ENCODE measurements around the gene PKDREJ.

PKDREJ gene

DNA sequence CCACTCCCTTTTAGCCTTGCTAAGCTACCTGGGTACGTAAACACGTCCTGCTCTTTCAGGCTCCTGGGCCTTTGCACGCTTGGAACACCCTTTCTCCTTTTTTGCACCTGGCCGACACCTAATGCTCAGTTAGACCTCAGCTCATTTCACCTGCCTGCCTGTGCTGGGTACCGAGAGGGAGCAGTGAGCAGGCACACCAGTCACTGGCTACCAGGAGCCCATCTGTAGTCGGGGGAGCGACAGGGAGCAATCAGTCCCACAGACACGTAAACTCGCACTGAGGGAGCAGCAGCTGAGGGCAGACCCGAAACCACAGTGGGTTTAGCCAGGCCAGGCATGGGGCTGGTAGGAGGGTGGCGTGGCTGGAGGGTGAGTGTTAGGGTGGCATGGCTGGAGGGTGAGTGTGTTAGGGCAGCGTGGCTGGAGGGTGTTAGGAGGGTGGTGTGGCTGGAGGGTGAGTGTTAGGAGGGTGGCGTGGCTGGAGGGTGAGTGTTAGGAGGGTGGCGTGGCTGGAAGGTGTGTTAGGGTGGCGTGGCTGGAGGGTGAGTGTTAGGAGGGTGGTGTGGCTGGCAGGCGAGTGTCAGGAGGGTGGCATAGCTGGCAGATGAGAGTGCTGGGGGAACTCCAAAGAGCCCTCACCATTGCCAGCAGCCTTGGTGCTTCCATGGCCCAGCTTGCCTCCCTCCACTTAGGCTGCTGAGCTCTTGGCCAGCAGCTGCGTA is 27.1 kb upstream of the PKDREJ start:
- no peak for DNase-seq

DNA sequence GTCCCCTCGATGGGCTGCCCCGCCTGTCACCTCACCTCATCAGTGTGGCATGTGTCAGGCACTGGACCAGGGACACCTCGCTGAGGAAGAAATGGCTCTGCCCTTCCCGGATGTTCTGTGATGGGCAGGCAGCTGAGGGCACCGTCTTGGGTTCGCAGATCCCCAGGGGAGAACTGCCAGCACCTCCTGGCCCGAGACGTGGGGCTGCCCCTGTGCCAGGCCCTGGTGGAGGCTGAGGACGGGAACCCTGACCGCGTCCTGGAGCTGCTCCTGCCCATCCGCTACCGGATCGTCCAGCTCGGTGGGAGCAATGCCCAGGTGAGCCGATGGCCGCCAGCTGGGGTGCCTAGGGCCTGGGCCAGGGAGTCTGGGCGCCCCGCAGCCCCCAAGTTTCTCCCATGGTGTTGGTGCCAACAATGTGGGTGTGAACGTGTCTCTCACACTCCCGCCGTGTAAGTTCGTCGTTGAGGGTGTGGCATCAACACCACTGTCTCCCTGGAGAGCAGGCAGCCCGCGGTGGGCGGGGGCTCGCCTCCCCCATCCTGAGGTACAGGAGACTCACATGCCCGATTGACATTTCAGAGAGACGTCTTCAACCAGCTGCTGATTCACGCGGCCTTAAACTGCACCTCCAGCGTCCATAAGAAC is 26.2 kb upstream of the PKDREJ start:
- DNase-seq, result no peak

DNA sequence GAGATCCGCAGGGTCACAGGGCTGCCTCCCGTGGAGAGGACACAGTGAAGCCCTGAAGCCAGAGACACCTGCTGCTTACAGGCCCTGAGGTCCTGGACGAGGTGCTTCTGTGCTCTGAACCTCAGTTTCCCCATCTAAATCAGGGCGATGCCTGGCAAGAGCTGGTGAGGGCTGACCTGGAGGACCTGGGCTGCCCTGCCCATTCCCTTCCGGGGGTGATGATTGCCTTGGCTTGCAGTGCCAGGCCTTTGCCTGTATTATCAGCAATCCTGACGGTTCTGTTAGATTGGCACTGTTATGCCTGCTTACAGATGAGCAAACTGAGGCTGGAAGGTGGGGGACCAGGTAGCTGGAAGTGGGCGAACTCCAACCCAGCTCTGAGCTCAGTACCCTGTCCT is 25.7 kb upstream of the PKDREJ start:
- no peak for DNase-seq

DNA sequence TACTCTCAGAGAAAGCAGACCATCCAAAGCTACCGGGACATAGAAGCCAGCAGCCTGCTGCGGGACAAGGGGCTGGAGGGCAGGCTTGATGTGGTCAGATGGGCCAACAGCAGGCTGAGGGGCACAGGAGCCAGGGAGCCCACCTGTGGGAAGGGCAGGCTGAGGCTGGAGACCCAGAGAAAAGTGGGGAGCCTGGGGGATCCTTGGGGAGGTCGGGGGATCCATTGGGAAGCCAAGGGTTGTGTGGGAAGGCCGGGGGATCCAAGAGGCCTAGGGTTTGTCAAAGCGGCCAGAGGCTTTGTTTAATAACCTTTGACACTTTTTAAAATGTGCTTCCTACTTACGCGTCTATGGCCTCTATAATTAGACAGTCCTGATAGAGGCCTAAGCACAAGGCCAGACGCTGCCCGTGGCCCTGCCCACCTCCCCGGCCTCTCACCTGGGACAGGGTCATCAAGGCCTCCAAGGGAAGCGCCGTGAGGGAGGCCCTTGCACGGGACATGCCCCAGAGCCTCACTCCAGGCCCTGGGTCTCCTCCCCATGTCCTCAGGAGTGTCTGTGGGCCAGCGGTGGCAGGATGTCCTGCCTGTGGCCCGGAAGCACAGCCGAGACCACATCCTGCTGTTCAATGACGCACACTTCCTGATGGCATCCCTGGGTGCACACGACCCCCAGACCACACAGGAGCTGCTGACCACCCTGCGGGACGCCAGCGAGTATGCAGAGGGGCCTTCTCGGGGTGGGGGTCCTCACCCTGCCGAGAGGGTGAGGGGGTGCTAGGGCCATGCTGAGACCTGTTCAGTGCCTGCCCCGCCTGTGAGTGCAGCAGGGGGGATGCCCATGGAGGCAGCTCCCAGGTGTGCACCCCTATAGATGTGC is 25.0 kb upstream of the PKDREJ start:
- DNase-seq, result no peak

- no peak for DNase-seq
These were observed 24.1 kb upstream of the PKDREJ start for GRCh38 chr22:46286941-46287872.

DNA sequence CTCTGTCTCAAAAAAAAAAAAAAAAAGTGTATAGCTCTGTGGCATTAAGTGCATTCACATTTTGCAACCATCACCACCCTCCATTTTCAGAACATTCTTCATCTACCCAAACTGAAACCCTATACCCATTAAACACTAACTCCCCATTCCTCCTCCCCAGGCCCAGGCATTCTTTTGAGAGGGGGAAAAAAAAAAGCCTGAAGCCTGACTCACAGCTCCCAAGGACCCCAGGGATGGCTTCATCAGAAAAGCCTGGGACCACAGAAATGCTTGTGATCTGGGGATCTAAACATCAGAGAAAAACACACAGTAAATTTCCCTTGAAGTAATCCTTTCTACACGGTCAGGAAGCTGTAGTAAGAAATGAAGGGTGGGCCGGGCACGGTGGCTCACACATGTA is 22.9 kb upstream of the PKDREJ start:
- peak; percentile 58 for DNase-seq

DNA sequence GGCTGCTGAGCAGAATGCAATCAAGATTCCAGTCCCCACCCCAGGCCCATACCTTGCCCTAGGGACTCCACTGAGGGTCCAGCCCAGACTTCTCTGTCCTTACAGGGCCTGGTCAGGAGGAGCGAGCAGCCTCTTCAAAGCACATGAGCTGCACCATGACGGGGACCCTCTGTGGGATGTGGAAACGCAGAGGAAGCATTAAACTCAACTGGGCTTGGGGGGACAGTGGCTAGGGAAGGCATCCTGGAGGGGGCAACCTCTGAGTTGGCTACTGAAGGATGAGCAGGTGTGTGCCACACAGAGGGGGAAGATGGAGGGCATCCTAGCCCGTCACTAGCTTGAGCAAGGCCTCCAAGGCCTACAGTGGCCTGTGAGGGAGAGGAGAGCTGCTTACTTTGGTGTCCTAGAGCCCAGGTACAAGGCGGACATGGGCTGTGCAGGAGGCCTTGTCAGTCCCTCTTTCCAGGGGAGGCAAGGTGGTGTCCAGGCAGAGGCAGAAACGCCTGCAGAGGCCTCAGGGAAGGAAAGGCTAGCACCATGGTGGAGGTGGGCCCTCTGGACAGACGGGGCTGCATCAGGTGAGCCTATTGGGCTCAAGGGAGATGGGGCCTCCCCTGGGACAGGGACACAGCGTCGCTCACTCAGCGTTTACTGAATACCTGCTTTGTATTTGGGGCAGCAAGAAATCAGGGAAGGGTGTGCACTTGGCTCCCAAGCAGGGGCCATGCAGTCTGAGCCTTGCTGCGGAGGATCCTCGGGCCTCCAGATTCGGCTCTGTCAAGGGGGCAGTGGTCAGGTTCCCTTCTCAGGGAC is 18.9 kb upstream of the PKDREJ start:
- no peak for DNase-seq

GRCh38 chr22:46280999-46281623 is 18.0 kb upstream of the PKDREJ start:
- DNase-seq, result no peak

- DNase-seq, result no peak
These were observed 17.1 kb upstream of the PKDREJ start for GRCh38 chr22:46280063-46280817.

GRCh38 chr22:46278656-46279645 is 15.8 kb upstream of the PKDREJ start:
- DNase-seq, result no peak

- DNase-seq, result no peak
These were observed 13.4 kb upstream of the PKDREJ start for GRCh38 chr22:46276563-46276962.

DNA sequence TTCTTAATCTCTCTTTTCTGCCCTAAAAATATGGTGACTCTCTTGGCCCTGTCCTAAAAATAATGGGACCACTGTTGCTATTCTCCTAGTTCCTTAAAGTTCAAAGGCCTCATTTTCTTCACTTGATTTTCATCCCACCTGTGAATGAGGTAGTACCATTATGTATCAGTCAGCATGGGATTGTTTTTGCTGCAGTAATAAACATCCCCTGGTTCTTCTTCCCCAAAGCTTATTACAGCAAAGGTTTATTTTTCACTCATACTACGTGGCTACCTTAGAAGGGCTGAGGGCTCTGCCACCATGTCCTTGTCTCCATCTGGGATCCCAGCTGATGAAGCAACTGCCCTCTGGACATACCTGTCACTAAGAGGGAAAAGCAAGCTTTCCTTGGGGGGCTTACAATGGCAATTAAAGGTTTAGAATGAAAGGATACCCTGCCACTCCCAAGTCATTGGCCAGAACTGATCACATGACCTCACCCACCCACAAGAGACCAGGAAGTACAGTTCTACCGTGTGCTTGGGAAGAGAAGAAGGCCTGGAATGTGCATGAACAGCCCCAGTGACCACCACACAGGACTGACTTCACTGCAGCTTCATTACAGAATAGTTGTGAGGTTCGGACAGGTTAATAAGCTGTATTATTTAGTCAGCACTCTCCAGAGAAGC is 12.4 kb upstream of the PKDREJ start:
- DNase-seq, result no peak

DNA sequence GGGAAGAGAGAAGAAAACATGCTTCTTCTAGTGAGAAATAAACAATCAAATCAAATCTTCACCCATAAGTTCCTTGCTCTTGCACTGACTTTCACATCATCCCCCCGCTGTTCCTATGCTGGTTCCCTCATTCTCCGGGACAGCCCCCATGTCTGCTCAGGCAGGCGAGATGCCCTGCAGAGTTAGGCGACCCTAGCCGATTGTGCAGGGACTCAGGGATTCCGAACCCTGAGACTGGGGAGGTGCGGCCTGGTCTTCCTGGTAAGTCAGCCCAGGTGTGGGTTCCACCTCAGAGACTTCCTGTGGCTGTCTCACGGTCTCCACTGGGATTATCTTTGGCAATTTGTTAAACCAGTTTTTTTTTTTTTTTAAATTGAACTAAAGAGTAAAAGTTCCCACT is 11.2 kb upstream of the PKDREJ start:
- no peak for DNase-seq

DNA sequence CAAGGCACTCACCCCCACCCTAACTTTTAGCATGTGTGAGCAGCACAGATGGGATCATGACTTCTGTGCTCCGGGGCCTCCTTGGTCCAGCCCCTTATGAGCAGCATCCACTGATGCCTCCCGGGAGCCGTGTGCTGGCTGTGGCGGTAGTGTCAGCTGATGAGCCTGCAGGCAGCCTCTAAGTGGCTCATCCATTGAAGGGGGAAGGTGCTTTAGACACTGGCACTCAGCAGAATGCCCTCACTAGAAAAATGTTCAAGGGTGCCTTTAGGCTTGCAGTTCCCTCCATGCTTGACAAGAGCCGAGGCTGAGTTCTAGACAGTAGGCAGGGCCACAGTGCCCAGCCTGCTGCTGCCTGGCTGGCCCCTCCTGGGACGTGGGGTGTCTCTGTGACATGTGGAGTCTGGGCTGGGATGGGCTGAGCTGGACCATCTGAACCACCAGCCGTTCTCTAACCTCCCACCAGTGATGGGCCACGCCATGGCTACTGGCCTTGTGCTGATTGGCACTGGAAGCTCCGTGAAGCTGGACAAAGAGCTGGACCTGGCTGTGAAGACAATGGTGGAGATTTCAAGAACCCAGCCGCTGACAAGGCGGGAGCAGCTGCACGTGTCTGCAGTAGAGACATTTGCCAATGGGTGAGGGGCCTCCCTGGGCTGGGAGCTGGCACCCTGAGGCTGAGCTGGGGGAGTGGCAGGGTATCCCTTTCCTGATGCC is 10.4 kb upstream of the PKDREJ start:
- no peak for DNase-seq

DNA sequence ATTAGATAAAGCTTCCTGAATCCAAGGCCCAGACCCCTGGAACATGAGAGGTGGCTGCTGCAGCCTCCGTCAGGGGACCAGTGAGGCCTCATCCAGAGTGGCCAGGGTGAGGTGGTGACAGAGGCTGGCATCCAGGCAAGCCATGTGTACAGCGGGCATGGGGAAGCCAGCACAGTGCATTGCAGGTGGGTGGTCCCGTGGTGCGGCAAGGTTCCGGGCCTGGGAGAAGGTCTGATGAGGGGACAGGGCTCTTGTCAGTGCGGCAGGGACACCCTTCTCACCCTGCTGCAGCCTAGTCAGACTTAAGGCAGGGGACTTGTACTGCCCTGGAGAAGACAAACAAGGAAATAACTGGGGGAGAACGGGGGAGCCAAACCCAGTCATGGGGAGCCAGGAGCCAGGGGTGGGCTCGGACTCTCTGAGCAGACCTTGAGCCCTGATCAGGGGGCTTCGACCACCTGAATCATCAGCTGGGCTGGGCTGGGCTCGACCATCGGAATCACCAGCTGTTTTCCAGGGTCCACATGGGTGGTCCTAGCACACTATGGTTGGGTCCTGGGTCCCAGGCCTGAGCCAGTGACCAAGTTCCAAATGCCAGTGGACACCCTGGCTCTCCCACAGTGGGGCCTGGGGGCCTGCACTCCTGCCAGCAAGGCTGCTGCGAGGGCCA is 9.8 kb upstream of the PKDREJ start:
- no peak for DNase-seq

- no peak for DNase-seq
These were observed 9.1 kb upstream of the PKDREJ start for GRCh38 chr22:46272196-46272595.

DNA sequence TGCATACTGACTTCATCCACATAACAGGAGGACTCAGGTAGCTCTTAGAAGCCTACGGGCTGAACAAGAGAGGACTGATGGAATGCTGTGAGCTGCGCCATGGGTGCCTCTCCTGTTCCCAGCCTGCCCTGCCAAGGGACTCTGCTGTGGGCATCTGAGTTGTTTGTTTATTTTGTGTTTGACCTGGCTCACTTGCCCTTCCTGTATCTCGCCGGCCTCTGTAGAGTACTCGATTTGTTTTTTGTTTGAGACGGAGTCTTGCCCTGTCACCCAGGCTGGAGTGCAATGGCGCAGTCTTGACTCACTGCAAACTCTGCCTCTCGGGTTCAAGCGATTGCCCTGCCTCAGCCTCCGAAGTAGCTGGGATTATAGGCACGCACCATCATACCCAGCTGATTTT is 6.4 kb upstream of the PKDREJ start:
- DNase-seq, result no peak

Data from fibroblast of upper back skin (primary cell).